Cerebellar cortex (tissue), 1 donor: ENCODE data around the gene TAAR1.
A peak's percentile ranks its signal among the peaks of the same experiment; 100 is the strongest.
"Not testable (repeated sequence)": the region's sequence is repeated elsewhere in the genome, so short reads cannot be mapped to it uniquely, and the experiment has no call there.

Experiments
- DNase-seq: peaks from one replicate; pipeline ENCODE4 v3.0.0-alpha.2; 2015; ENCODE audit warnings: low spot score

TAAR1 gene

DNA sequence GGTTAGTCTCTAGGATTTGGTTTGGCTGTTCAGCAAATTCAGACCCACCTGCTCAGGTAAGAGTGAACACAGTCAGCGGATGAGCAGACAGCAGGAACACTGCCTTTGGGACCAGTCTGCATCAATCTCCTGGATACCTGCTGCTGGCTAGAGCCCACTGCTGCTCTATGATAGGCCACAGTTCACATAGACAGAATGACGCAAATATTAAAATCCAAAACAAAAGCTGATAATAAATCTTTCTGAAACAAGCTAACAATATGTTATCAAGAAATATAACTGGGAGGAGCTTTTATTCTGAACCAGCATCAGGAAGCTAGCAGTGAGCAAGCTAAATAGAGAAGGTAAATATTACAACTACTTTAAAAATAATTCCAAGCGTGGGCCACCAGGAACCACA, at the start of gene TAAR1:
TAAR1 (minus strand) TSS at position 101 of the 400 bp plus-strand sequence. CDS start 13,179 bp downstream, outside the sequence.
- DNase-seq = no peak

GRCh38 chr6:132708771-132709170, 49.8 kb upstream of the TAAR1 start:
- no peak for DNase-seq

- no peak for DNase-seq
These were observed 49.0 kb upstream of the TAAR1 start for GRCh38 chr6:132708002-132708401.

- DNase-seq = not testable (repeated sequence)
These were observed 47.8 kb upstream of the TAAR1 start for GRCh38 chr6:132706756-132707155.

- DNase-seq = no peak
These were observed 45.0 kb upstream of the TAAR1 start for GRCh38 chr6:132703936-132704335.

GRCh38 chr6:132698608-132699007, 39.6 kb upstream of the TAAR1 start:
- no peak for DNase-seq

DNA sequence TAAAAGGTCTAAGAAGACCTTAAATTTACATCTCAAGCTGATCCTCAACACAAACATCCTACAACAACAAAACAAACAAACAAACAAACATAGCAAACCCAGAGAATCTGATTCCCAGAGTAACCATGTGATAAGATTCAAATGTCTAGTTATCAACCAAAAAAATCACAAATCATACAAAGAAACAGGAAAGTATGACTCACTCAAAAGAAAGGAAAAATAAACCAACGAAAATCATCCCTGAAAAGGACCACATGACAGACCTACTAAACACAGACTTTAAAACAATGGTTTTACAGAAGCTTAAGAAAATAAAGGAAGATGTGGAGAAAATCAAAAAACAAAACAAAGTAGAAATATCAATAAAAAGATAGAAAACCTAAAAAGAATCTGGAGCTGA, 36.8 kb upstream of the TAAR1 start:
- DNase-seq = no peak

DNA sequence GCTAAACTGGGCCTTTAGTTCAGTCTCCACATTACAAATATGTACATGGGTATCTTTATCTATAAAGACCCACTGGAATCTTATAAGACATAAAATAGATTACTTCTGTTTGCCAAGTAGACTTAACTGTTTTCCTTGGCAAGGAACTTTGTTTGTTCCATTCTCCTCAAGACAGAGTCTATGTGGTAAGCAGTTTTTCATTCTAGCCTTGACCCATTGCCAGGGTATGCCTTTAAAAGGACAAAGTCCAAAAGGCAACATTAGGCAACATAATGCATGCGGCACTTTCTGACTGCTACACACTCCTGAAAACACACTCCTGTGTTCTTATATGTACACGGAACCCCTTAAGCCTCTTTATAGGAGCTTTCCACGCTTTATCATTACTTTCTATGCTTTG, 34.5 kb upstream of the TAAR1 start:
- no peak for DNase-seq

DNA sequence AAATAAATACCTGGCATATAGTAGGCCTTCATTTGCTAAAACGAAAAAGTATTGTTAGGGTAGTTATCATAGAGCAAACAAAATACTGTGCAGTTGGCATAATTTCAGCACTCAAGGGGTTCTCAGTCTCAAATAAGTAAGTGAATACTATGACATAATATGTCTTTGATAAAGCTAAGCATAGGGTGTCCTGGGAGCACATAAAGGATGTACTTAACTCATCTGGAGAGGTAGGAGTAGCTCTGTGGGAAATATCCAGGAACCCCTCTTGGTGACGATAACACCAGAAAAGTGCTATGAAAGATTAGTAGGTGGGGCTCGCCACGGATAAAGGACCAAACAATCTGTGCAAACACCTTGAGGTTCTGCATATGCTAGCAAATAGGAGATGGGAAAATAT, 31.7 kb upstream of the TAAR1 start:
- DNase-seq = no peak

- no peak for DNase-seq
These were observed 28.3 kb upstream of the TAAR1 start for GRCh38 chr6:132687306-132687705.

DNA sequence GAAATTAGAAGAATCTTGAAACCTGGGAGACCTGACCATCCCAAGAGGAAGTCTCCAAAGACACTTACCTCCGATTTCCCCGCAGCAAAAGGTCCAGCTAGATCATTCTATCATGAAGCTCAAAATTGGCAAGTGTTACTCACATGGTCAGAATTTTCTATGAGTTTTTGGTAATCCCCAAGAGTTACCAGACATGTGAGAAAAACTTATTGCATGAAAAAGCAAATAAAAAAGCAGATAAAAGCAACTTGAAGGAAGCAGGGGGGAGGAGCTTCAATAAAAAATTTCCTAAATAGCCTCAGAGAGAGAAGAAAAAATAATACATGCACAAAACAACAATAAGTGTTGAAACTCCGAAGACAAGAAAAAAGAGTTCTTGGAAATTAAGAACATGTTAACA, 27.5 kb upstream of the TAAR1 start:
- DNase-seq = no peak

GRCh38 chr6:132685009-132685408, 26.0 kb upstream of the TAAR1 start:
- no peak for DNase-seq

GRCh38 chr6:132684272-132684671, 25.3 kb upstream of the TAAR1 start:
- DNase-seq = no peak

- DNase-seq = no peak
These were observed 24.6 kb upstream of the TAAR1 start for GRCh38 chr6:132683543-132683942.

- not testable (repeated sequence) for DNase-seq
These were observed 20.1 kb upstream of the TAAR1 start for GRCh38 chr6:132679094-132679493.

- no peak for DNase-seq
These were observed 16.8 kb upstream of the TAAR1 start for GRCh38 chr6:132675749-132676148.

DNA sequence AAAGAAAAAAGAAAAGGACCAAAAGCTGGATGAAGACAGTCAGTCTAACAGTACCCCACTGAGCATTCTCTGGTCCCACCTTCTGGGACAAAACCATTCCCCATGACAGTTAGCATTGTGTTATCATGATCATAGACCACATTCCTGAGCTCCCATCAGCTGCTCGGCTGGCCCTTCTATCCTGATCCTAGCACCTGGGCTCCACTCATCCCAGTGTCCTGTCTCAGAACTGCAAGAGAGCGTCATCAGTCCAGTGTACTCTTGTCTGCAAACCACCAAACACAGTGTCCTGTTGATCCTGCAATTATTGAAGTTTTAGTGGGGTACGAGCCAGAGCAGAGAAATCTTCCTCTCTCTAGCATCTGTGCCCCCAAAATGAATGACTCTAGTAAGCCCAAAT, 16.0 kb upstream of the TAAR1 start:
- DNase-seq = no peak

GRCh38 chr6:132673376-132674094, 14.6 kb upstream of the TAAR1 start:
- no peak for DNase-seq

DNA sequence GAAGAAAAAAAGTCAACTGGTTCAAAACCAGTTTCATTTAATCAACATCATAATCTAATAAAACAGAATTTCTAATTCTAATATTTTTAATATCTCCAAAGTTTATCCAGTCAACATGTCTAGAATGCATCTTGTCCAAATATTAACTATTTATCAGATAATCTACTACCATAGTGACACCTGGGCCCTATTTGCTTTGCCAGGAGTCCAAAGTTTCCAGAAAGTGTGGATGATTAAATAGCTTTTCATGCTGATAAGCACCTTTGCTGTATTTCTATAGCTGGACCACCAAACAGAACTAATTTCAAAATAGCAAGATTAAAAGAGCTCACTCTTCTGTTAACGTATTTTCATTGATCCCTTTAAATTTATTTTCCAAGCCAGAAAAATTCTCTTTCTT, 12.3 kb upstream of the TAAR1 start:
- no peak for DNase-seq

GRCh38 chr6:132669690-132670291, 10.8 kb upstream of the TAAR1 start:
- peak; percentile 11 for DNase-seq

GRCh38 chr6:132666118-132666517, 7.1 kb upstream of the TAAR1 start:
- no peak for DNase-seq

GRCh38 chr6:132664309-132665034, 5.5 kb upstream of the TAAR1 start:
- DNase-seq = no peak

DNA sequence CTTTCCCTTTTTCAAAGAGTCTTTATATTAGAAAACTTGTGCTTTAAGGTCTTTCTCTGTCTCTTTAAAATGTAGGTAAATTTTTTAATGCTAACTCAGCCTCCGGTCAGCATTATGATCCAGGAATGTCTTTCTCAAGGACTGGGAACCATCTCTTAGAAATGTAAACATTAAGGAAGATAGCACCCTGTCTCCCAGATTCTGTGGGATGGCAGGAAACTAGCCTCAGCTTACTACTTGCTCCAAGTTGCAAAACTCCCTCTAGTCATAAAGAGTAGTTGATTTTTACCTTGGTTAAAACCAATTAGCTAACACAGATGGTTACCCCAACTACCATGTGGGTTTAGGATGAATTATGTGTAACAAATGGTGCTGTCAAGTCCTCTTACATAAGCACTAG, 4.7 kb upstream of the TAAR1 start:
- DNase-seq = no peak
